Fibroblast of skin of left biceps (primary cell): ENCODE data around the gene GCN1.

Experiments used
- DNase-seq, 2 experiments: peaks; one replicate each; pipeline ENCODE4 v3.0.0-alpha.2; 2013; ENCODE audit warnings: low read depth in 2 of 2

GCN1 gene

DNA sequence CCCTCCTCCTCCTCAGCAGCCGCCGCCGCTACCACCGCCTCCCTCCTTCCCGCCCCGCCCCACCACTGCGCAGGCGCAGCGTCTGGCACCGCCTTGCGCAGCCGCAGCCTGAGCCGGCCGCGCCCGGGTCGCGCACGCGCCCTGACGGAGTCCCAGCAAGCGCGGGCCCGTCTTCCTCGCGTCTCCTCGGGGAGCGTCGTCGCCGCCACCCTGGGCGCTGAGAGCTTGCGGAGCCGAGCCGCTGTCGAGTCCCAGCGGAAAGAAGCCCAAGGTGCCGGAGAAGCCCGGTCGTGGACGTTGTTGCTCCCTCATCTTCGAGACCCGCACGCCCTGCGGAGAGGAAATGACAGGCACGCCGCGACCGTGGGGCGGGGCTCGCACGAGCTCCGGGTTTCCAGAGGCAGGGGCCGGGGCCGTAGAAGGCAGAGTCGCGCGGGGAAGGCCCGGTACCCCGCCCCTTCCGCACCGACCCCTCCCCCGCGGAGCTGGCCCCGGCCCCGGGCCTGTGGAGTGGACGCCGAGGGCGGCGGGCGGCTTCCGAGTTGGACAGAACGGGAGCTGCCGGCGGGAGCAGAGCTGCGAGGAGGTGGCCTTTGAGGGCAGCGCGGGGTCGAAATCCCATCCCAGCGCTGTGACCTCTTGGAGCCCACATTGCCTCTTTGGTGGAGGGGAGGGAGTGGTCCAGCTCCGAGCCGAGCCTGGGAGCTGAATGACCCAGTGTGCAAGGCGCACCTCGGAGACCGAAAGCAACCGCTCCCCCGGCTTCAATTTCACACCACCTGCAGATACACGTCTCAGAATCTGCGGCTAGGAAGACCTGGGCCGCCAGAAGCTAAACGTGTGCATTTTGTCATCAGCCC is 77.5 kb downstream of the GCN1 start:
- DNase-seq, result peak; percentile 77

DNA sequence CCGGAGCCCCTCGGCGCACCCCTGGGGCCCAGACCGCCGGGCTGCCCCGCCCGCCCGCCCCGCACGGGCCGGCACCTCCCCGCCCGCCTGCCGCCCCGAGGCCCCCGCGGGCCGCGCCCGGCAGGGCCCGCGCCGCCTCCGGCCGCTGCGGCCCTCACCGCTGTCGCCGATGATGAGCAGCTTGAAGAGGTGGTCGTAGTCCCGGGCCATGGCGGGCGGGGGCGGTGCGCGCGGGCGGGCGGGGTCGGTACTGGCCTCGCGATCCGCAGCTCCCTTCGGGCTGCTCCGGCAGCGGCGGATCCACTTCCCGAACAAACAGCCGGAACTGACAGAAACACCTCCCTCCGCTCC is 78.1 kb downstream of the GCN1 start, which contains the start of gene RAB35:
TSS of gene RAB35 (minus strand) at position 313 of the 351 bp plus-strand sequence. CDS start at position 210, 103 bp downstream.
- no peak for DNase-seq

GRCh38 chr12:120115692-120116440 is 78.6 kb downstream of the GCN1 start:
- DNase-seq, result no peak

DNA sequence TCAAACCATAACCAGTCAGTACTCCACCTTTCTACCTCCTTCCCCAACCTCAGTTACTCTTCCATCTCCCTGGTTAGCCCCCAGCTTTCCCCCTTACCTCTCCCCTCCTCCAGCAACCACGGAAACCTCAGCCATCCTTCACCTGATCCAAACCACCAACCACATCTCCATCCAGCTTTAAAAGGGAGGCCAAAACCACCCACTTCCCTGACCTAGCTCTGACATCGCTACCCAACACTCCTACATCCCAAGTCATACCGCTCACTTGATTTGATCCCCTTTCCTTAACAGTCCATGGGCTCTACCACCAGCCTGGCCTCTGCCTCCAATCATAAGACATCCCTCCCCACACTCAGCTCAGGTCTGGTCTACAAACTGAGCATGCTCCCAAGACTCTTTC is 79.4 kb downstream of the GCN1 start:
- DNase-seq, result no peak

DNA sequence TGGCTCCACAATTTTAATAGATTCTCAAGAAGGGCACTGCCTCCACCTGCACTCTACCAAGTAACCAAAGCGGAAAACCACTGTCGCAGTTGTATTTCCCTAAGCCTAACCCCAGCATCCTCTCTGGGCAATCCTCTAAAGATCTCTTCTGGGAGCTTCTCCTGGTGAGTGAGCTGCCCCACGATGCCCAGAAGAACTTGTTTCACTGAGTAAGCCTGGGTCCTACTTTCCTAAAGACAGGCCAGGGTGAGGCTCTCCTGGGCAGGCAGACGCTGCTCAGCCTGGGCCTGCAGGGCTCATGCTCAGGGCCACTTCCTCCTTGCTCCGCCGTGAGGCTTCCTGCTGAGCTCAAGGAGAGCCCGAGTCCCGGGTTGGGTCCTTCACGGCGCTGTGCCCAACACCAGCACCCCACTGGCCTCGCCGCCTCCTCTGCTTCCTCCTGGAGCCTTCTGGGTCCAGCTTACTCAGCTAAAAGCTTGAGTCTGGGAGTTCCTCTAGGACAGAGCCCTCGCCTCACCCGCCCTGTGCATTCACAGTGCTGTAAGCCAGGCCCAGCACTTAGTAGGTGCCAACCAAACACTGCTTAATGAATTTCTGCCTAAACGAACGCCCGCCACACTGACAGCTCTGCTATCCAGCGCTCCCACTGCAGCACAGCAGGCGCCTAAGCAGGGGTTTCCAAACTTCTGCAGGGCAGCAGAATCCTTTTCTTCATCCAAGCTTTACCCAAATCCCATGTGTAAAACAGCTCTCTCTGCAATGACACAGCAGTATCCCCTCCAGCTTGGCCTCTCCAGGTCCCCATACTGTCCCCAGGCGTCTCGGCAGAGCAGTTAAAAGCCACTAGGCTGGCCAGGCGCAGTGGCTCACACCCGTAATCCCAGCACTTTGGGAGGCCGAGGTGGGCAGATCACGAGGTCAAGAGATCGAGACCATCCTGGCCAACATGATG is 83.7 kb downstream of the GCN1 start:
- no peak for DNase-seq

- no peak for DNase-seq
Observed at GRCh38 chr12:120109570-120110267, 84.8 kb downstream of the GCN1 start.

DNA sequence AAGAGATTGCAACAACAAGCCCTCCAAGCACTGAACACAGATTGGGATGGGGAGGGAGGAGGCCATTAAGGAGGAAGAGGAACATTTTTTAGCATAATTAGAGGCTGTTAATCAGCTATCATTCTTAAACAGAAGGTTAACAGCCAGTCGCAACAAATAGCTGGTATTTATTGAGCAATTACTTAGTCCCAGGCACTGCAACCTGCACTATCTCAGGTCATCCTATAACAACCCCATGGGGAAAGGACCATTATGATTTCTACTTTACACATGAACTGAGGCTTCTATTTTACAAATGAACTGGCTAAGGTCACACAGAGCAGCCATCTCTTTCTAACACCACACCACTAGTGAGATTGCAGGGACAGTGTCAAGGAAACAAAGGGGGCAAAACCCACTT is 88.4 kb downstream of the GCN1 start:
- no peak for DNase-seq

DNA sequence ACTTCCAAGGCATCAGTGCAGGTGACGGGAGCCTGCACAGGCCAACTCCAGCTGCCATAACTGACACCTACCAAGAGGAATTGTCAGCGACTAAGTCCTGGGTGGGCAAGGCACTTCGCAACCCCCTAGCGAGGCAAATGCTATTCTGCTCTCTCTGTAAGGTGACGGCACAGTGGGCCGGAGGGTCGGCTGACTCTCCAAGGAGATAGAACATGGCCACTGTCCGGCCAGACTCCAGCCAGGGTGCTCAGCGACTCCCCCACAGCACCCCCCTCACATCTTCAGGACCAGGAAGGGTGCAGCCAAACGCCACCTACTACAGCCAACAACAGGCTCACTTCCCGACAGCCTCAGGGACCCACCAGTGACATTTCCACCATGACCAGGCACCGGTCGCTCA is 91.1 kb downstream of the GCN1 start:
- DNase-seq, result no peak

GRCh38 chr12:120103044-120103338 is 91.5 kb downstream of the GCN1 start:
- no peak for DNase-seq

DNA sequence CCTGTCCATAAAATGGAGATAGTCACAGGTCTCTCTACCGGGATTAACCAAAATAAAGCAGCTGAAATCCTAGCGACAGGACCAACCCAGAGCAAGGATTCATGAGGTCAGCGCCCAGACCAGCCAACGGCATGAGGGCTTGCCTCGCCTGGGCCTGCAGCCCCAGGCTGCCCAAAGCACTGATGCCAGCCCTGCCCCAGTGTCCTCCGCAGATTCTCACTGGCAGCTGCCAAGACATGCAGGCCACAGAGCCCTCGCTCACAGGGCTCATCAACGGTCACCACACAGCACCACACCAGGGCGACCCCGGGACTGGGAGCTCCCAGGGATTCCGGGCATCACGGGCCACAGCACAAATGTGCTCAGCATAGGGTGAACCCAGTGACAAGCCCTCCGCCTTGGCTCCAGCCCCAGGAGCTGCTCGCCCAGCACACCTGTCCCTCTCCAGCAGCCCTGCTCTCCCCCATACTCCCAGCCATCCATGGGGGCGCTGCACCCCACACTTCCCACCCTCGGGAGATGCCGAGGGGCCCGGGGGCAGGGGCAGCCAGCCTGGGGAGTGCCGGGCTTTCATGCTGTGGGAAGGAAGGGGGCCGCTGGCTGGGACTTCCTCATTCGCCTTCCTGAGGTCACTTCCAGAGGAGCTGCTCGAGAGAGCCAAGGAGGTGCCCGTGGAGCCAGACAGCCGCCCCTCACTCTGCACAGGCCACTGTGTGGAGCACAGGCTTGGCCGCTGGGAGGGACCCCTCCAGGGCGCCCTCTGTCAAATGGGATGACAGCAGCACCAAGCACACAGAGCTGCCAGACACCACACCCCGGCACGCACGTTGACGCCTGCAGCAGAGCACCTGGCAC is 92.1 kb downstream of the GCN1 start:
- no peak for DNase-seq

DNA sequence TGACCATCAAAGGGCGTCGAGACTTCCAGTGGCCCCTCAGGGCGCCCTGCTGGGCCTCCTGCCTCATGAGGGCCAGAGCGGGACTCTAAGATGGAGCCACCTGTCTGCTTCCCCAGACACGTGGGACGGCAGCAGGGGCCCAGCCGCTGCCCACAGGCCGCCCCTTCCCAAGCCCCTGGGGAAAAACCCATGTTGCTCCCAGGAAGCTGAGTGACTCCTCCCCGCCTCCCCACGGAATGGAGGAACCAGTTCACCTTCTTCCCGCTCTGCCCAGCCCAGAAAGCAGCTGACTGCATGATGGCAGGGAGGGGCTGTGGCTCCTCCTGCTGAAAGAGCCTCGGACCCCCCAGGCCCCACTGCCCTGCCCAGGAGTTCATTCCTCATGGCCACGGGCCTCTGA is 92.9 kb downstream of the GCN1 start:
- no peak for DNase-seq

GRCh38 chr12:120101182-120101581 is 93.3 kb downstream of the GCN1 start:
- DNase-seq, result no peak

GRCh38 chr12:120100630-120101029 is 93.9 kb downstream of the GCN1 start:
- no peak for DNase-seq

DNA sequence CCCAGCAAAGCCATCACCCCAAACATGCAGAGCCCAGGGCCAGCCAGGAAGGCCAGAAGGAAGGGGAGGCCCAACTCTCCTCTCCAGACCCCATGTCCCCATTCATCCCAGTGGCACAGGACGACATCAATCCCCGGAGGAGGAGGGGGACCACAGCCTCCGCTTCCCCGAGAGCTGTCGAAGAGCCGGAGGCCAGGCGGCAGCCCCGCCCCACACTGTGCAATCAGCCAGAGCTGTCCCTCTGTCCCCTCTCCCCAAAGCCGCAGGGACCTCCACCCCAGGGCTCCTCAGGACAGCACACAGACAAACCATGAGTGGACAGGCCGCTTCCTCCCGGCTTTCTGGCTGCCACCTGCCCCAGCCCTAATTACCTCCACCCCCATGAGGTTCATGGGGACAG is 94.8 kb downstream of the GCN1 start:
- DNase-seq, result no peak

DNA sequence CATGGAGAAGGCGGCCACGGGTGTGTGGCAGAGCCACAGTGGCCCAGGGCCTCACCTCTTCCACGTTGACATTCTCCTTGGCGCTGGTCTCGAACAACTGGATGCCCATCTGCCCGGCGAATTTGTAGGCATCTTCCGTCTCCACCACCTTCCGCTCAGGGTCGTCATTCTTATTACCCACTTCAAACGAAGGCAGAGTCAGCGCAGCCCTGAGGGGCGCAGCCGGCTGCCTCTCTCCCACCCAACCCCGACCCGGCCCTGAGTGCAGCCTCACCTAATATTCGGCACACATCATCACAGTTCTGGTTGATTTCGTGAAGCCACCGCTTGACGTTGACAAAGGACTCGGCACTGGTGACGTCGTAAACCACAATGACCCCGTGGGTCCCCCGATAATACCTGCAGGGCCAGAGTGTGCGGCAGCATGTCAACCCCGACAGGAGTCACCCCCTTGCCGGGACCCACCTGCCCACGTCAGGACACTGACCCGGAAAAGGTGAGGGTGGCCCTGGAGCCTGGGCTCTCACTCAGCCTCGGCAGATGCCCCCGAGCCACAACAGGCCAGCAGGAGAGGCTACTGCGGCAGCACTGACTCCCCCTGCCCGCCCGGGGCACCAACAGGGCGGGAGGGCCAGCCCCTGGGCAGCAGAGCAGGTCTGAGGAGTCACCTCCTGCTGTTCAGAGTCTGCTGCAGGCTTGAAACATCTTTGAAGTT is 95.6 kb downstream of the GCN1 start:
- no peak for DNase-seq

DNA sequence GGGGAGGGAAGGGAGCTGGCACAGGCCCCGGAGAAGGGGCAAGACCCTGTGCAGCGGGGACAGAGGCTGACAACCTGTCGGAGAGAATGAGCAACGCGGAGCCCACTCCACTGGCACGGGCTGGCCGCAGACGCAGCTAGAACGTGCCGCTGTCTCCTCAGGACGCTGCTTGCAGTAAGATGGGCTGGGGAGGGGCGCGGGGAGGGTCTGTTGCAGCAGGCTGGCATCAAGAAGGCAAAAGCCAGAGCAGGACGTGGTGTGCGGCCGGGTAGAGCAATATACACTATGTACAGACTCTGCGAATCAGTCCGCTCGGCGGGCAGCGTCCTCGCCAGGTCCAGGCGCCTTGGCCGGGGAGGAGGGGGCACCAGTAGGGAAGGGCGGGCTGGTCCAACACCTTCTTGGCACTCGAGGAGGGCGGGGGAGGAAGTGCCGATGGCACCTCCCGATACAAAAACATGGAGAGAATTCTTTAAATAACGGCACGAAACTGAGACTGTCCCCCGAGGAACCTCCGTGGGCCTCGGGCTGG is 97.8 kb downstream of the GCN1 start:
- DNase-seq, result no peak

DNA sequence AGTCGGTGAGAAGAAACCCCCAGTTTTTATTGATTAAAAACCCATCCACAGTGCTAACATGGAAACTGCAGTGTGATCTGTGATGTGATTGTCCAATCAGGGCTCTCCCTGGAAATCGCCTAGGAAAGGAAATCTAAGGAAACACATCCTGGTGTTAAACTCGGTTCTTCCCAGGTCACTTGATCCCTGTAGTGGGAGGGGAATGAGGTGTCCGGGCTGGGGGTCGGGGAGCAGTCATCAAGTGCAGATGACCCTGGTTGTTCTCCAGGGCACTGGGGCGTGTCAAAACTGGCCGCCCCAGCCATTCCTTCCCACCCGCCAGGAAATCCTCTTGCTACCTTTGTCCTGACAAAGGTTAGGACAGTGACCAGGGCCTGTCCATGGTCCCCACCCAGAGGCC is 98.8 kb downstream of the GCN1 start:
- DNase-seq, result no peak

DNA sequence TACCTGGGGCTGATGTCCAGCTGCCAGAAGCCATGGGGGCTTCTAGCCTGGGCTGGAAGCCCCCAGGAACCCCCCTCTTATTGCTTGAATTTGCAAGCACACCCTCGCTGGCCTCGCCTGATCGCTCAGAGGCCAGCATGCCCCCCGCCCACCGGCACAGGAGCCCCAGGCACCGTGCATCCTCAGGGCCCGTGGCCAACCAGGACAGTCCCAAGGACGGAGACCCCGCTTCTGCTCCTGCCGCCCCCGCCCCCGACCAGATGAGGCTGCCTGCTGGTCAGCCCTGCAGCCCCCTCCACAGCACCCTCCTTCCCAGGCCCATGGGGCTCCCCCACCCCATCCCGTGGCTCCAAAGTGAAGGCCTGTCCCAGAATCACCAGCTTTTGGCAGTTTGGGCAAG is 99.2 kb downstream of the GCN1 start:
- no peak for DNase-seq

GRCh38 chr12:120094485-120094884 is 100.0 kb downstream of the GCN1 start:
- no peak for DNase-seq
